ENCODE data around the gene FMNL3. TPM values are rescaled to one million over a fixed set of nuclear protein-coding genes. Genes with fewer than 3 reads are reported as not detected.
"Not testable (repeated sequence)": the region's sequence is repeated elsewhere in the genome, so short reads cannot be mapped to it uniquely, and the experiment has no call there.

FMNL3 gene
- total RNA-seq, 1 donor from 2014 or later: 58.4 TPM

- Histone ChIP-seq H2AFZ (ENCODE audit: low read depth, low read length) (no peak overlapping the region), H4K20me1 (ENCODE audit: insufficient read depth, low read length) (no peaks in the 10 kb centered on the region), H3K9me3 (ENCODE audit: insufficient read depth, low read depth, low read length) (no peaks in the 10 kb centered on the region), H3K79me2 (ENCODE audit: insufficient read depth, low read length) (no peaks in the 10 kb centered on the region), H3K27ac (ENCODE audit: low read depth, low read length) (no peak overlapping the region), H3K9ac (ENCODE audit: low read length) (no peak overlapping the region), H3K4me2 (ENCODE audit: low read length) (no peak overlapping the region), H3K4me3 (ENCODE audit: insufficient read depth, low read depth, low read length) (no peak overlapping the region), H3K36me3 (ENCODE audit: insufficient read depth, low read length) (no peaks in the 10 kb centered on the region), H3K27me3 (ENCODE audit: insufficient read depth, low read length) (no peaks in the 10 kb centered on the region), H3K4me1 (ENCODE audit: insufficient read depth, low read length) (no peaks in the 10 kb centered on the region)
- peaks cover 3% of the 10 kb centered on the region for H3K27me3 Mint-ChIP-seq (ENCODE audit: low read depth, unreplicated experiment)
- peaks cover 2% of the 10 kb centered on the region for H3K4me1 Mint-ChIP-seq (ENCODE audit: low read depth, unreplicated experiment)
- no peak for DNase-seq (ENCODE audit: low read depth)
- peaks cover 9% of the 10 kb centered on the region for H3K36me3 Mint-ChIP-seq (ENCODE audit: low read depth, unreplicated experiment)
- H3K4me3 Mint-ChIP-seq (ENCODE audit: unreplicated experiment): no peak overlapping the region
- TF ChIP-seq EZH2 (IDR thresholded peaks at IDR 0.05; ENCODE audit: insufficient read depth, low read length): no peak
- peak; percentile 10 for TF ChIP-seq CTCF (IDR thresholded peaks at IDR 0.05; ENCODE audit: insufficient read depth, low read depth, low read length)
- no peak for FAIRE-seq
- no peak overlapping the region for H3K27ac Mint-ChIP-seq (ENCODE audit: unreplicated experiment)
- H3K9me3 Mint-ChIP-seq (ENCODE audit: unreplicated experiment): no peaks in the 10 kb centered on the region
Measured at GRCh38 chr12:49609875-49610154, 97.4 kb downstream of the FMNL3 start.

- Histone ChIP-seq H2AFZ (ENCODE audit: low read depth, low read length) (no peak overlapping the region), H3K9ac (ENCODE audit: low read length) (no peak overlapping the region), H3K4me3 (ENCODE audit: insufficient read depth, low read depth, low read length) (no peak overlapping the region), H3K27ac (ENCODE audit: low read depth, low read length) (no peak overlapping the region), H3K36me3 (ENCODE audit: insufficient read depth, low read length) (no peaks in the 10 kb centered on the region), H3K4me1 (ENCODE audit: insufficient read depth, low read length) (no peaks in the 10 kb centered on the region), H4K20me1 (ENCODE audit: insufficient read depth, low read length) (no peaks in the 10 kb centered on the region), H3K9me3 (ENCODE audit: insufficient read depth, low read depth, low read length) (no peaks in the 10 kb centered on the region), H3K4me2 (ENCODE audit: low read length) (no peak overlapping the region), H3K79me2 (ENCODE audit: insufficient read depth, low read length) (no peaks in the 10 kb centered on the region), H3K27me3 (ENCODE audit: insufficient read depth, low read length) (no peaks in the 10 kb centered on the region)
- Mint-ChIP-seq H3K27ac (ENCODE audit: unreplicated experiment) (no peak overlapping the region), H3K36me3 (ENCODE audit: low read depth, unreplicated experiment) (peaks cover 9% of the 10 kb centered on the region), H3K27me3 (ENCODE audit: low read depth, unreplicated experiment) (peaks cover 4% of the 10 kb centered on the region), H3K4me3 (ENCODE audit: unreplicated experiment) (no peak overlapping the region), H3K4me1 (ENCODE audit: low read depth, unreplicated experiment) (peaks cover 2% of the 10 kb centered on the region), H3K9me3 (ENCODE audit: unreplicated experiment) (no peaks in the 10 kb centered on the region)
- no peak for FAIRE-seq
- TF ChIP-seq CTCF (IDR thresholded peaks at IDR 0.05; ENCODE audit: insufficient read depth, low read depth, low read length) (no peak), EZH2 (IDR thresholded peaks at IDR 0.05; ENCODE audit: insufficient read depth, low read length) (no peak)
- no peak for DNase-seq (ENCODE audit: low read depth)
Measured at GRCh38 chr12:49609059-49609874, 97.9 kb downstream of the FMNL3 start.

- FAIRE-seq; H4K20me1 ChIP-seq (ENCODE audit: insufficient read depth, low read length): not testable (repeated sequence)
Measured at GRCh38 chr12:49605539-49605938, 101.7 kb downstream of the FMNL3 start, which contains the start of gene FAM186B. FAM186B (minus strand) TSS chr12:49605639; CDS start chr12:49605477, 162 bp downstream.

More at GRCh38 chr12:49605539-49605938, 101.7 kb downstream of the FMNL3 start, which contains the start of gene FAM186B:
- H3K9me3 Mint-ChIP-seq (ENCODE audit: unreplicated experiment); H3K4me1 Mint-ChIP-seq (ENCODE audit: low read depth, unreplicated experiment); H3K4me2 ChIP-seq (ENCODE audit: low read length); DNase-seq (ENCODE audit: low read depth); H3K27ac ChIP-seq (ENCODE audit: low read depth, low read length); H3K4me1 ChIP-seq (ENCODE audit: insufficient read depth, low read length); H3K27ac Mint-ChIP-seq (ENCODE audit: unreplicated experiment); H3K9me3 ChIP-seq (ENCODE audit: insufficient read depth, low read depth, low read length); H3K79me2 ChIP-seq (ENCODE audit: insufficient read depth, low read length); H3K27me3 ChIP-seq (ENCODE audit: insufficient read depth, low read length); H3K36me3 ChIP-seq (ENCODE audit: insufficient read depth, low read length); H3K9ac ChIP-seq (ENCODE audit: low read length); H2AFZ ChIP-seq (ENCODE audit: low read depth, low read length); H3K36me3 Mint-ChIP-seq (ENCODE audit: low read depth, unreplicated experiment); H3K4me3 ChIP-seq (ENCODE audit: insufficient read depth, low read depth, low read length); H3K4me3 Mint-ChIP-seq (ENCODE audit: unreplicated experiment): not testable (repeated sequence)
- peaks cover 13% of the 10 kb centered on the region for H3K27me3 Mint-ChIP-seq (ENCODE audit: low read depth, unreplicated experiment)

Data from astrocyte (in vitro differentiated cells and primary cell).